Suppressor macrophage treated with lipopolysaccharide for 4 hours (primary cell): ENCODE data around the gene ARSG.

Experiments
- DNase-seq: peaks from one replicate; pipeline ENCODE4 v3.0.0-alpha.2; 2020

Gene ARSG

GRCh38 chr17:68432086-68432864 is 141.0 kb downstream of the ARSG start:
- DNase-seq, result no peak

- no peak for DNase-seq
Measured at GRCh38 chr17:68433211-68433610, 141.9 kb downstream of the ARSG start.

- DNase-seq, result no peak
Measured at GRCh38 chr17:68433911-68434508, 142.7 kb downstream of the ARSG start.

DNA sequence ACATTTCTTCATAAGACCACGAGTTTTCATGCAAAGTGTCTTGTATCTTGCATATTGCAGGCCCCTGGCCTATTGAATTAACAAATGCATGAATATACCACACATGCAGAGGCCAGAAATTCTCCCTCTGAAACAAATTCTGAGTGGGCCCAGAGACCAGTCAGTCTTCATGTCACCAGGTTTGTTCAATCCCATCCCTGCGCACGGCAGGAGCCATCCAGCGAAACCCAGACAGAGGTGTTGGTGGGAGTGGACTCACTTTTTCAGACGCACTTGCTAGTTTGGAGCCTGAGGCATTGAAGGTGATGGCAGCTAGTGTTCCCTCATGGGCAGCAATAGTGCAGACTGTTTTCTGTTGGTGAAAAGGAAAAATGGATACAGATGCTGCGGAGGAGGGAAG is 144.1 kb downstream of the ARSG start:
- DNase-seq, result no peak

- DNase-seq, result peak; percentile 86
Measured at GRCh38 chr17:68435876-68436842, 144.9 kb downstream of the ARSG start.

- DNase-seq, result peak; percentile 61
Measured at GRCh38 chr17:68437979-68438822, 146.9 kb downstream of the ARSG start.

DNA sequence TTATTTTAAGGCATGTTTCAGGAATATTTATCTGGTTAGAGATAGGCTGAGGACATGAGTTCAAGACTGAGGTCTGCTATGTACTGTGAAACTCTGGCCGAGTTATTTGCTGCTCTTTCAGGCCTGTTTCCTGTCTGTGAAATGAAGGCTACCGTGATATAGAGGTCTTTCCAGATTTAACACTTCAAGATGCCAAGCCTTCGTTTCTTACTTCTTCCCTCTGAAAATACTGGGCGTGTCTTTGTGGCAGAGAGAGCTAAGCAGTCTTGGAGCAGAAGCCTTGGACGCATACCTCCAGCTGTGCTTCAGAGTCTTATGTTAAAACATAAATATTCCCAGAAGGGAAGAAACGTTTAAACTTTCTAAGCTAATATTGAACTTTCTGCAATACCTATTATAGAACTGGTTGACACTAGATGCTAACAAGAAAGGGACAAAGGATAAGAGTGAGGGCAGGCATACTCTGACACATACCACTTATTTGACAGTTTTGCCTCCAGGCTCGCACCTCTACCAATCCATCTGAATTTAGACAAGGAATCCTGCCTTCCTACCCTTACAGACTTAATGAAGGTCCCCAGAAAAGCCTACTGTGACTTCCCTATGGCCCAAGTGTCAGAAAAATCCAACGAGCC is 148.5 kb downstream of the ARSG start:
- no peak for DNase-seq

DNA sequence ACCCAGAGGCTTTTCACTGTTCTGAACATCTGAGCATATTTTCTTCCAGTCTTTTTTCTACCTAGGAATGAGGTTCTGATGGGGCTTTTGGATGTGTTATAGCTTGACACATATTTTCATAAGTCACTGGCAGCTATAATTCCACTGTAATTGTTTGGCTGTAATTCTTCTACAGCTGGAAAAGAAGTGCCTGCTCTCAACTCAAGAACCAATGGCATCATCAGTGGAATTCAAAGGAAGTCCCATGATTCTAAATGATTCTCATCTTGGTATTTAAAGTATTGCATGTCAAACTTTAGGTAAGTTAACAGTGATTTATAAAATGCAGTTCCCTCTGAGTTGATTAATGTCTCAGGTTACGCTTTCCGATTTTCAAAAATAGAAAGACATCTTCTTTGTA is 149.2 kb downstream of the ARSG start:
- no peak for DNase-seq

- peak; percentile 54 for DNase-seq
Measured at GRCh38 chr17:68441070-68441770, 149.9 kb downstream of the ARSG start.

- no peak for DNase-seq
Measured at GRCh38 chr17:68443972-68444464, 152.7 kb downstream of the ARSG start.

DNA sequence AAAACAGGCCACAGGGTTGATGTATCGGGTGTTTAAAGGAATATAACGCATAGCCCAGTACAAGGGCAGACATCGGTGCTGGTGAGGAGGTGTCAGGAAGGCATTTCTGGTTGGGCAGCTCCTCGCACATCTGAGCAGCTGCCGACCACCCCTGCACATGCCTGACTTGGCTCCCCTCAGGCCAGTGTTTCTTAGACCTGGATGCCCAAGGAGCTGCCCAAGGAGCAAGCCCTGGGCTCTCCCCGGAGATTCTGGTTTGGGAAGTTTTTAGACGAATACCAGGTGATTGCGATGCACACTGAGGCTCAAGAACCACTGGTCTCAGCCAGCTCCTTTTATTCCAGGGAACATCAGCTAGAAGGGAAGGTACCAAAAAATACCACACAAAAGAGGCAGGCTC is 154.4 kb downstream of the ARSG start:
- DNase-seq, result no peak

GRCh38 chr17:68446626-68447041 is 155.3 kb downstream of the ARSG start:
- no peak for DNase-seq

GRCh38 chr17:68449021-68449739 is 157.9 kb downstream of the ARSG start:
- no peak for DNase-seq

DNA sequence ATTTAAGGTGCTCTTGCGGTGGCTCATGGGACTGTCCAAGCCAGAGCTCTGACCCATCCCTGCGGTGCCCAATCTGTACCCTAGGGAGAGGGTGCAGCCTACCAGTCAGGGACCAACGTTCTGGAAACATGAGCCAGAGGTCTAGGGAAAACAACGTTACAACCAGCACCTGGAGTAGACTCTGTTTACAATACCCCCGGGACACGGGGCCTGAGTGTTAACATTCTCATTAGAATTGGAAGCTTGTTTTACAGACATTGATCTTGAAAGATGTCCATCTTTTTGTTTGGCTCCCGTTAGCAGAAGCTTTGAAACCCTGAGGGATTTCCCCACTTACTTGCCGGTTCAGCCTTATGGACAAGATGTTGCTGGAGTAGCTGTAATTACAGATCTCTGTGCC is 159.1 kb downstream of the ARSG start:
- DNase-seq, result no peak

- DNase-seq, result no peak
Measured at GRCh38 chr17:68450801-68451200, 159.5 kb downstream of the ARSG start.

DNA sequence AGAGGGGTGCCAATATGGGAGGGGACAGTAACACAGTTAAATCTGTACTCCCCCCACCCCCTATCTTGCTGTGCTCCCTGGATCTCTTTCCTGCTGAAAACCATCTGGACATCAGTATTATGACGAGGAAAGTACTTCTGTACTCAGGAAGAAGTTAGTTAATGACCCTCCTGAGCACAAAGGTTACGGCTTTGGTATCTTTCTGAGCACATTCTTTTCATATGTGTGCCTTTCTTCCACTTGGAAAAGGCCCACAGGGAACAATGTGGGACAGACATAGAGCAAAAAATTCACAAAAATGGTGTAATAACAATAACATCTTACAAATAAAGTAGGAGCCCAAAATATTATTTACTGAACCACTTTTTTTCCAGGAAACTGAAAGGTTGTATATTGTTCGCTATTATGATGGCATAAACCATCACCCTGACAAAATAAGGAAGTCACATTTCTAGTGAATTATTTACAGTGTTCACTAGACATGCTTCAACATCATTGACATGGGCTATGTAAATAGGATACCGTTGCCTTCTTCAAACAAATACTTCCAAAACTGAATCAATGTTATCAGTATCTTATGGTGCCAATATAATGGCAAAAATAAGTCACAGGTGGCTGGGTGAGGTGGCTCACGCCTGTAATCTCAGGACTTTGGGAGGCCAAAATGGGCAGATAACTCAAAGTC is 160.5 kb downstream of the ARSG start:
- no peak for DNase-seq

GRCh38 chr17:68452724-68453290 is 161.5 kb downstream of the ARSG start:
- no peak for DNase-seq

DNA sequence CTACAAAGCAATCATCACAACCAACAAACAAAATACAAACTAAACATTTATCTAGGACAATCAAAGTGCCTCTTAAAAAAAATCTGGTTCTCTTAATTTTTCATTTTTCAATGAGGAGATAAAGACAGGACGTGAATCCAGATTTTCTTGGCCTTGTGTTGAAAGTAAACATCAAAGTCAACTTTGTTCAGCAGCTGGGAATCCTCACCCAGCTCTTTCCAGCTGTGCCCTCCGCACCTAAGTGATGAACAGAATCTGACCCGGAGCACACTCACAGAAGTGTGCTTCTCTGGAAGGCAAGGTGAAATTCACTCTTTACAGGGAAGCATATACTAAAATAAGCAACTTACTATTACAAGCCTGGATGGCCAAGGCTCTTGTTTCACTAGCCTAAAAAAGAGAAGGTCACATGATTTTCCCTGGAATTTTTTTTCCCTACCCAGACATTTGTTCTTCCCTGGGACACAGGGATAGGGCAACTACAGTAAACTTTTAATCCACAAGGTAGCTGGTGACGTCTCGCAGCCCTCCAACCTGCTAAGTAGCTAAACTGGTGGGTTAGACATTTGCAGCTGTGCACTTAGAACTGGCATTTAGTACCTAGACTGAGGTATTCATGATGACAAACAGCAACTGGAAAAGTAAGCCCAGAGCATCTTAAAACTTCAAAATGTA is 162.8 kb downstream of the ARSG start:
- DNase-seq, result no peak

DNA sequence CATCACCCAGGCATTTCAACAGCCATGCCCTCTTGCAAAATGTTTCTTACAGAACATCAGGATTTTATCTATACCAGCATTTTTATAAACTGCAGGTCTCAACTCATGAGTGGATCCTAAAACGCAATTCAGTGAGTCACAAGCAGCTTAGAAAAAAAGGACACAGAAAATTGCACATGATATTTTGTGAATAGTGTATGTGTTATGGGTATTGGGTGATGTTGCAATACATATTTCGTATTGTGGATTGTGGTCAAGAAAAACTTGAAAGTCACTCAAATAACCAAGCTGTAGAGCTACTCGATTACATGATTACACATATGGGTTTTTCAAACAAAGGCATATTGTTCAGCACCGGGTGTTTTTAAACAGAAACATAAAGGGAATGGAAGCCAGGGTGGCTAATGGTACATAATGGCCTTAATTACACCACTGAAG is 164.6 kb downstream of the ARSG start:
- peak; percentile 90 for DNase-seq
